ENCODE measurements around the gene TRIM40.

DNA sequence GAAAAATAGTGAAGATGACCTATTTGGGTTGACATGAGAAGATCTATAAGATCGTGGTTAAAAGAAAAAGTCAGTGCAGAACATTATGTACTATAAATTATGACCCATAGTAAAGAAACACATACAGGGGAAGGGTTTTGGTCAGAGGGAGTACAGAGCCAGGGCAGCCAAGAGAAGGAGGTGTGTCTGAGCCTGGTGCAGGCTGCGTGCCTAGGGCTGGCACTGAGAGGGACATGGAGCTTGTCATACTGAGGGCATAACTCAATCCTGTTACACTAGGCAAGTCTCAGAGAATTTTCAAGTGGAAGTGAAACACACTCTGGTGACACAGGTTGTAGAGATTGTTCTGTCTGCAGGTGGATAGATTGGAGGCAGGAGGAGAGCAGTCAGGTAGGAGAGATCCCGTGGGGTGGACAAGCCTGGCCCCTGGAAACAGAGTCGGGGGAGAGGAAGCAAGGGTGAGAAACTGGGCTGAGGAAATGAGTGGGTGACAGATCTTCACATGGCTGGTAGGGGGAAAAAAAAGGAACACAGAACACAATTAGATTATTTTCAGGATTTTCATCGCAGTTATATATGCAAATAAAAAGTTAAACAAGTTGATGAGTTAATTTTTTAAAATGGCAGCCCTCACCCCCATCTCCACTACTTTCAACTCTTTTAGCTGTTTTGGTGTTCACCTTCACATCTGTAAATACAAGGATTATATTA is 41.8 kb upstream of the TRIM40 start:
- no peak for TF ChIP-seq EZH2phosphoT487 (IDR thresholded peaks at IDR 0.05; ENCODE audit: unreplicated experiment)
- TF ChIP-seq, protein P1, sequence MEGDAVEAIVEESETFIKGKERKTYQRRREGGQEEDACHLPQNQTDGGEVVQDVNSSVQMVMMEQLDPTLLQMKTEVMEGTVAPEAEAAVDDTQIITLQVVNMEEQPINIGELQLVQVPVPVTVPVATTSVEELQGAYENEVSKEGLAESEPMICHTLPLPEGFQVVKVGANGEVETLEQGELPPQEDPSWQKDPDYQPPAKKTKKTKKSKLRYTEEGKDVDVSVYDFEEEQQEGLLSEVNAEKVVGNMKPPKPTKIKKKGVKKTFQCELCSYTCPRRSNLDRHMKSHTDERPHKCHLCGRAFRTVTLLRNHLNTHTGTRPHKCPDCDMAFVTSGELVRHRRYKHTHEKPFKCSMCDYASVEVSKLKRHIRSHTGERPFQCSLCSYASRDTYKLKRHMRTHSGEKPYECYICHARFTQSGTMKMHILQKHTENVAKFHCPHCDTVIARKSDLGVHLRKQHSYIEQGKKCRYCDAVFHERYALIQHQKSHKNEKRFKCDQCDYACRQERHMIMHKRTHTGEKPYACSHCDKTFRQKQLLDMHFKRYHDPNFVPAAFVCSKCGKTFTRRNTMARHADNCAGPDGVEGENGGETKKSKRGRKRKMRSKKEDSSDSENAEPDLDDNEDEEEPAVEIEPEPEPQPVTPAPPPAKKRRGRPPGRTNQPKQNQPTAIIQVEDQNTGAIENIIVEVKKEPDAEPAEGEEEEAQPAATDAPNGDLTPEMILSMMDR (conservative IDR thresholded peaks at IDR 0.05; ENCODE audit: low read depth in 2 of 2), result no peak
- no peak for TF ChIP-seq POLR2AphosphoS5 (IDR thresholded peaks at IDR 0.05; ENCODE audit: low read depth)
- TF ChIP-seq JUNB (IDR thresholded peaks at IDR 0.05; ENCODE audit: unreplicated experiment), result no peak
- no peak for TF ChIP-seq EZH2 (IDR thresholded peaks at IDR 0.05; ENCODE audit: low read depth, unreplicated experiment)
